Neural cell (in vitro differentiated cells): ENCODE data around the gene CSAG1. TPM values are rescaled to one million over a fixed set of nuclear protein-coding genes. Genes with fewer than 3 reads are reported as not detected.
"Not testable (repeated sequence)": the region's sequence is repeated elsewhere in the genome, so short reads cannot be mapped to it uniquely, and the experiment has no call there.

ENCODE experiments used
- H2AFZ ChIP-seq: fragments of 200-600, 300-800 bp; sonication (generic), shearing (Covaris generic); 2 replicates; pipeline ENCODE4 v1.6.0; 2014; ENCODE audit warnings: low read depth, mild to moderate bottlenecking, antibody characterized with exemption, low read length, moderate library complexity
- H3F3A ChIP-seq: fragments of 200-600 bp; shearing (Covaris generic); 2 replicates; pipeline ENCODE4 v1.6.1; 2016; ENCODE audit warnings: mild to moderate bottlenecking, moderate library complexity, mixed read lengths, antibody characterized with exemption, low read length; ENCODE audit not compliant: insufficient read depth, poor library complexity, severe bottlenecking
- H3K27ac ChIP-seq: fragments of 200-600, 300-800 bp; sonication (generic), shearing (Covaris generic); 2 replicates; pipeline ENCODE4 v1.5.1; 2014; ENCODE audit warnings: mild to moderate bottlenecking, low read length, moderate library complexity
- H3K27me3 ChIP-seq: fragments of 300-800, 200-600 bp; sonication (generic), shearing (Covaris generic); 2 replicates; pipeline ENCODE4 v1.6.0; 2014; ENCODE audit warnings: mild to moderate bottlenecking, low read depth, low read length, moderate library complexity; ENCODE audit not compliant: insufficient read depth
- H3K36me3 ChIP-seq: fragments of 300-800, 200-600 bp; sonication (generic), shearing (Covaris generic); 2 replicates; pipeline ENCODE4 v1.5.1; 2014; ENCODE audit warnings: mild to moderate bottlenecking, antibody characterized with exemption, low read length, moderate library complexity; ENCODE audit not compliant: insufficient read depth
- H3K4me2 ChIP-seq: fragments of 300-800, 200-600 bp; sonication (generic), shearing (Covaris generic); 2 replicates; pipeline ENCODE4 v1.6.0; 2014; ENCODE audit warnings: mild to moderate bottlenecking, low read length
- H3K4me3 ChIP-seq: fragments of 300-800, 200-600 bp; sonication (generic), shearing (Covaris generic); 2 replicates; pipeline ENCODE4 v1.5.1; 2014; ENCODE audit warnings: mild to moderate bottlenecking, low read length, moderate library complexity
- H3K79me2 ChIP-seq: fragments of 200-600 bp; shearing (Covaris generic); replicated peaks from 2 replicates; pipeline ENCODE4 v1.6.0; 2014; ENCODE audit warnings: mild to moderate bottlenecking, low read length, moderate library complexity; ENCODE audit not compliant: insufficient read depth
- H3K9ac ChIP-seq: fragments of 300-800, 200-600 bp; sonication (generic), shearing (Covaris generic); 2 replicates; pipeline ENCODE4 v1.6.1; 2016; ENCODE audit warnings: mild to moderate bottlenecking, low read length, mixed read lengths
- H3K9me2 ChIP-seq: fragments of 200-600 bp; shearing (Covaris generic); 2 replicates; pipeline ENCODE4 v1.6.1; 2016; ENCODE audit warnings: mild to moderate bottlenecking, low read length, mixed read lengths; ENCODE audit not compliant: insufficient read depth
- H3K9me3 ChIP-seq: fragments of 200-600, 300-800 bp; sonication (generic), shearing (Covaris generic); 2 replicates; pipeline ENCODE4 v1.6.1; 2016; ENCODE audit warnings: mild to moderate bottlenecking, mixed run types, low read length, moderate library complexity, mixed read lengths
- H4K20me1 ChIP-seq: fragments of 200-600 bp; shearing (Covaris generic); 2 replicates; pipeline ENCODE4 v1.6.1; 2016; ENCODE audit warnings: mild to moderate bottlenecking, mixed run types; ENCODE audit not compliant: insufficient read depth
- EP300 ChIP-seq: fragments of 450-650 bp; conservative IDR thresholded peaks from 2 replicates; pipeline ENCODE4 v1.6.1; 2014; ENCODE audit warnings: antibody characterized with exemption, mild to moderate bottlenecking, moderate library complexity; ENCODE audit not compliant: poor library complexity, severe bottlenecking
- EZH2 ChIP-seq: fragments of 200-600, 300-800 bp; shearing (Covaris generic), sonication (generic); IDR thresholded peaks from 2 replicates; pipeline ENCODE4 v1.6.1; 2014; ENCODE audit warnings: antibody characterized with exemption, low read length, borderline replicate concordance, mild to moderate bottlenecking; ENCODE audit not compliant: insufficient read depth, poor library complexity, severe bottlenecking
- POLR2AphosphoS5 ChIP-seq: IDR thresholded peaks from 2 replicates; pipeline ENCODE4 v1.6.1; 2012
- SMC3 ChIP-seq: fragments of 450-650 bp; conservative IDR thresholded peaks from 2 replicates; pipeline ENCODE4 v1.6.1; 2014; ENCODE audit warnings: antibody characterized with exemption, mild to moderate bottlenecking, moderate library complexity; ENCODE audit not compliant: poor library complexity
- polyA plus RNA-seq: library from polyadenylated mRNA; depleted of rRNA; stranded (reverse); fragments of >200 nt; gene quantifications from 2 replicates; pipeline ENCODE4 v1.2.3, GENCODE V29; 2014
- TF ChIP-seq, protein P1 (sequence below): IDR thresholded peaks from 2 replicates; pipeline ENCODE4 v1.6.1; 2012; ENCODE audit warnings: borderline replicate concordance
- TF ChIP-seq, protein P2 (sequence below): fragments of 450-650 bp; IDR thresholded peaks from 2 replicates; pipeline ENCODE4 v1.5.1; 2014; ENCODE audit warnings: antibody characterized with exemption, mild to moderate bottlenecking, moderate library complexity; ENCODE audit not compliant: poor library complexity, severe bottlenecking

Gene CSAG1
- polyA plus RNA-seq, 1 donor from 2014 or later = not detected

DNA sequence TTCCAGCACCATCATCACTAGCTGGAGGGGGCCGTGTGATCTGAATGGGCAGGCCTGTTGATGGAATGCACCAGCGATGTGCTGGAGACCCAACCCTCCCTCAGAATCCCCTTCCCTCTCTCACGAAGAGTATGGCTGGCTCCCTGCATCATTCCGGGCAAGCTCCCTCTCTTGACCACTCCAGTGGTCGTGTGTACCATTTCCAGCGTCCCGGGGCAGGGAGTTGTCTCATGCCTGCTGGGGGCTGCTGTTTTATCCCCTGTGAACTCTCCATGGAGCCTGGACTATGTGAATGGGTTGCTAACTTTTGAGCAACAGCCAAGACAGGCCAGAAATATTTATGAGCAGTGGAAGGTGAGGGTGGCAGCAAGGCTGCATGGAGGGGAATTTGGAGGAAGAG, 8.1 kb downstream of the CSAG1 start:
- no peak for TF ChIP-seq EZH2
- TF ChIP-seq, protein P1, sequence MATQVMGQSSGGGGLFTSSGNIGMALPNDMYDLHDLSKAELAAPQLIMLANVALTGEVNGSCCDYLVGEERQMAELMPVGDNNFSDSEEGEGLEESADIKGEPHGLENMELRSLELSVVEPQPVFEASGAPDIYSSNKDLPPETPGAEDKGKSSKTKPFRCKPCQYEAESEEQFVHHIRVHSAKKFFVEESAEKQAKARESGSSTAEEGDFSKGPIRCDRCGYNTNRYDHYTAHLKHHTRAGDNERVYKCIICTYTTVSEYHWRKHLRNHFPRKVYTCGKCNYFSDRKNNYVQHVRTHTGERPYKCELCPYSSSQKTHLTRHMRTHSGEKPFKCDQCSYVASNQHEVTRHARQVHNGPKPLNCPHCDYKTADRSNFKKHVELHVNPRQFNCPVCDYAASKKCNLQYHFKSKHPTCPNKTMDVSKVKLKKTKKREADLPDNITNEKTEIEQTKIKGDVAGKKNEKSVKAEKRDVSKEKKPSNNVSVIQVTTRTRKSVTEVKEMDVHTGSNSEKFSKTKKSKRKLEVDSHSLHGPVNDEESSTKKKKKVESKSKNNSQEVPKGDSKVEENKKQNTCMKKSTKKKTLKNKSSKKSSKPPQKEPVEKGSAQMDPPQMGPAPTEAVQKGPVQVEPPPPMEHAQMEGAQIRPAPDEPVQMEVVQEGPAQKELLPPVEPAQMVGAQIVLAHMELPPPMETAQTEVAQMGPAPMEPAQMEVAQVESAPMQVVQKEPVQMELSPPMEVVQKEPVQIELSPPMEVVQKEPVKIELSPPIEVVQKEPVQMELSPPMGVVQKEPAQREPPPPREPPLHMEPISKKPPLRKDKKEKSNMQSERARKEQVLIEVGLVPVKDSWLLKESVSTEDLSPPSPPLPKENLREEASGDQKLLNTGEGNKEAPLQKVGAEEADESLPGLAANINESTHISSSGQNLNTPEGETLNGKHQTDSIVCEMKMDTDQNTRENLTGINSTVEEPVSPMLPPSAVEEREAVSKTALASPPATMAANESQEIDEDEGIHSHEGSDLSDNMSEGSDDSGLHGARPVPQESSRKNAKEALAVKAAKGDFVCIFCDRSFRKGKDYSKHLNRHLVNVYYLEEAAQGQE = no peak
- no peak for TF ChIP-seq SMC3
- no peak for TF ChIP-seq EP300
- TF ChIP-seq POLR2AphosphoS5 = no peak
- TF ChIP-seq, protein P2, sequence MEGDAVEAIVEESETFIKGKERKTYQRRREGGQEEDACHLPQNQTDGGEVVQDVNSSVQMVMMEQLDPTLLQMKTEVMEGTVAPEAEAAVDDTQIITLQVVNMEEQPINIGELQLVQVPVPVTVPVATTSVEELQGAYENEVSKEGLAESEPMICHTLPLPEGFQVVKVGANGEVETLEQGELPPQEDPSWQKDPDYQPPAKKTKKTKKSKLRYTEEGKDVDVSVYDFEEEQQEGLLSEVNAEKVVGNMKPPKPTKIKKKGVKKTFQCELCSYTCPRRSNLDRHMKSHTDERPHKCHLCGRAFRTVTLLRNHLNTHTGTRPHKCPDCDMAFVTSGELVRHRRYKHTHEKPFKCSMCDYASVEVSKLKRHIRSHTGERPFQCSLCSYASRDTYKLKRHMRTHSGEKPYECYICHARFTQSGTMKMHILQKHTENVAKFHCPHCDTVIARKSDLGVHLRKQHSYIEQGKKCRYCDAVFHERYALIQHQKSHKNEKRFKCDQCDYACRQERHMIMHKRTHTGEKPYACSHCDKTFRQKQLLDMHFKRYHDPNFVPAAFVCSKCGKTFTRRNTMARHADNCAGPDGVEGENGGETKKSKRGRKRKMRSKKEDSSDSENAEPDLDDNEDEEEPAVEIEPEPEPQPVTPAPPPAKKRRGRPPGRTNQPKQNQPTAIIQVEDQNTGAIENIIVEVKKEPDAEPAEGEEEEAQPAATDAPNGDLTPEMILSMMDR = no peak
- Histone ChIP-seq H3K9me2 (no peaks in the 10 kb centered on the region), H3K27me3 (no peaks in the 10 kb centered on the region), H3F3A (no peaks in the 10 kb centered on the region), H4K20me1 (no peaks in the 10 kb centered on the region), H2AFZ (no peak overlapping the region), H3K9ac (no peak overlapping the region), H3K79me2 (no peaks in the 10 kb centered on the region), H3K4me2 (no peak overlapping the region), H3K4me3 (no peak overlapping the region), H3K36me3 (no peaks in the 10 kb centered on the region), H3K27ac (no peak overlapping the region), H3K9me3 (no peaks in the 10 kb centered on the region)

DNA sequence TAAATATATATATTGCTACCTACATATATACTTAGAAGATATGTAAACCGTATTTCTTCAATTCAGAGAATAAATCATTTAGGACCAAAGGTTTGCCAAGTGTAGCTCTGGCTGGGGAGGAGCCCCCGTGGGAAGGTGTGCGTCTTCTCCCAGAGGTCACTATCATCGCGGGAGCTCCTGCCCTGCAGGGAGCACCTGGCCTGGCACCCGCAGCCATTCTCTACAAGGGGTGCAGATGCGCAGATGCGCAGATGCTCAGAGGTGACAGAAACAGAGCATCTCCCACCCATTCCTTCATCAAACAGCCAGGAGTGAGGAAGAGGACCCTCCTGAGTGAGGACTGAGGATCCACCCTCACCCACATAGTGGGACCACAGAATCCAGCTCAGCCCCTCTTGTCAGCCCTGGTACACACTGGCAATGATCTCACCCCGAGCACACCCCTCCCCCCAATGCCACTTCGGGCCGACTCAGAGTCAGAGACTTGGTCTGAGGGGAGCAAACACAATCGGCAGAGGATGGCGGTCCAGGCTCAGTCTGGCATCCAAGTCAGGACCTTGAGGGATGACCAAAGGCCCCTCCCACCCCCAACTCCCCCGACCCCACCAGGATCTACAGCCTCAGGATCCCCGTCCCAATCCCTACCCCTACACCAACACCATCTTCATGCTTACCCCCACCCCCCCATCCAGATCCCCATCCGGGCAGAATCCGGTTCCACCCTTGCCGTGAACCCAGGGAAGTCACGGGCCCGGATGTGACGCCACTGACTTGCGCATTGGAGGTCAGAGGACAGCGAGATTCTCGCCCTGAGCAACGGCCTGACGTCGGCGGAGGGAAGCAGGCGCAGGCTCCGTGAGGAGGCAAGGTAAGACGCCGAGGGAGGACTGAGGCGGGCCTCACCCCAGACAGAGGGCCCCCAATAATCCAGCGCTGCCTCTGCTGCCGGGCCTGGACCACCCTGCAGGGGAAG, 19.4 kb downstream of the CSAG1 start, which contains the start of gene MAGEA2B:
MAGEA2B (plus strand) TSS at position 814 of the 973 bp plus-strand sequence. CDS start 2,479 bp downstream, outside the sequence.
- not testable (repeated sequence) for H3K9me2 ChIP-seq, H3K9ac ChIP-seq, H3K4me2 ChIP-seq, H2AFZ ChIP-seq, H4K20me1 ChIP-seq, H3K9me3 ChIP-seq, H3K4me3 ChIP-seq, H3K27me3 ChIP-seq, H3K27ac ChIP-seq, H3F3A ChIP-seq, H3K79me2 ChIP-seq, H3K36me3 ChIP-seq

DNA sequence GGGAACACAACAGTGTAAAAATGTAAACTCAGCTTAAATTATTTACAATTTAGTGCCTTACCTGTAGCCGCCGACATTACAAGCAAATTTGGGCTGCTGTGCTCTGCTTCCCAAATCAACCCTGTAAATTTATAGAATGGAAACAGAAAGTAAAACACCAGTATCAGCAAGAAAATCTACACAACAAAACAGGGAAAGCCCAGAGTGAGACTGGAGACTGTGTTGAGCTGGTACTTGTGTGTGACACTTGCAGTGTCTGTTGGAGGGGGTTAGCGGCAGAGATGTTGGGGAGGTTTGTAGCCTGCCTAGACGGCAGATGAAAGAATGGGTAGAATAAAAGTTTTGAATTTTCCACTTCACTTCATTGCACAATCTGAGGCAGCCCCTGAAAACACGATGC, 20.3 kb downstream of the CSAG1 start:
- not testable (repeated sequence) for H3K27ac ChIP-seq, H2AFZ ChIP-seq, H3K4me3 ChIP-seq, H3K4me2 ChIP-seq, H3K36me3 ChIP-seq, H3K9ac ChIP-seq, H3K27me3 ChIP-seq, H4K20me1 ChIP-seq, H3K9me3 ChIP-seq, H3K79me2 ChIP-seq, H3F3A ChIP-seq, H3K9me2 ChIP-seq

DNA sequence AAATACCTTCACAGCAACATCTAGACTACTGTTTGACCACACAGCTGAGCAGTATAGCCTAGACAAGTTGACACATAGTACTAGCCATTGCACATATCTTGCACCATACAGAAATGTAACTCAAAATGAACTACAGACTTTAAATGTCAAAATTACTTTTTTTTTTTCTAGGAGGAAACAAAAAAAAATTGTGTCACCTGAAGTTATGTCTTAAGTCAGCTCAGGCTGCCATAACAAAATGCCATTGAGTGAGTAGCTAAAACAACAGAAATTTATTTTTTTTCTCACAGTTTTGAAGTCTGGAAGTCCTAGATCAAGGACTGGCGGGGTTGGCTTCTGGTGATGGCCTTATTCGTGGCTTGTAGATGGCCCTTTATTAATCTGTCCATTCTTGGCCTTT, 24.3 kb downstream of the CSAG1 start, which contains the start of gene CSAG2:
CSAG2 (minus strand) TSS at position 101 of the 400 bp plus-strand sequence. CDS start 161 bp downstream, outside the sequence.
- not testable (repeated sequence) for H3K36me3 ChIP-seq, H3K9ac ChIP-seq, H3K9me3 ChIP-seq, H3F3A ChIP-seq, H2AFZ ChIP-seq, H3K9me2 ChIP-seq, H3K79me2 ChIP-seq, H3K27ac ChIP-seq, H3K27me3 ChIP-seq, H3K4me2 ChIP-seq, H4K20me1 ChIP-seq, H3K4me3 ChIP-seq

DNA sequence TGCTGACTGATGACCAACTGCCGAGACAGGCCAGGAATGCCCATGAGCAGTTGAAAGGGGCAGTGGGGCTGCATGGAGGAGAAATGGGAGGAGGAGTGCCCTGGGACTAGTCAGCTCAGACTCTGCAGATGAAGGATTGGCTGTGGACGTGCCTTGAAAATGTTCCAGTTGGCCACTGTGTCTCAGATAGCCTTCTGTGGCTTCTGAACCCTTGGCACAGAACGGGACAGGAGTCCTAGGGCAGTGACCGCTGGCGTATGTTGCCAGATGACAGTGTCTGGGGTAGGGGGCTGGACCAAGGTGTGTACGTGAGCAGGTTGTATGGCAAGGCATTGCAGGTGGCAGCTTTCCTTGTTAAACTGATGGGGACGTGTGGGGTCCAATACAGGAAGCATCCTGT, 27.0 kb downstream of the CSAG1 start:
- H3K27ac ChIP-seq, H3K36me3 ChIP-seq, H3K4me2 ChIP-seq, H4K20me1 ChIP-seq, H3K79me2 ChIP-seq, H3K9me2 ChIP-seq, H3K9ac ChIP-seq, H2AFZ ChIP-seq, H3K4me3 ChIP-seq, H3K9me3 ChIP-seq, H3K27me3 ChIP-seq, H3F3A ChIP-seq: not testable (repeated sequence)
